ENCODE results near the gene ABCB10. TPM values are rescaled to one million over a fixed set of nuclear protein-coding genes. Genes with fewer than 3 reads are reported as not detected.

The ABCB10 gene
- total RNA-seq, 6 donors from 2014 or later, result 11.1 to 21.3 (median 17.7) TPM

DNA sequence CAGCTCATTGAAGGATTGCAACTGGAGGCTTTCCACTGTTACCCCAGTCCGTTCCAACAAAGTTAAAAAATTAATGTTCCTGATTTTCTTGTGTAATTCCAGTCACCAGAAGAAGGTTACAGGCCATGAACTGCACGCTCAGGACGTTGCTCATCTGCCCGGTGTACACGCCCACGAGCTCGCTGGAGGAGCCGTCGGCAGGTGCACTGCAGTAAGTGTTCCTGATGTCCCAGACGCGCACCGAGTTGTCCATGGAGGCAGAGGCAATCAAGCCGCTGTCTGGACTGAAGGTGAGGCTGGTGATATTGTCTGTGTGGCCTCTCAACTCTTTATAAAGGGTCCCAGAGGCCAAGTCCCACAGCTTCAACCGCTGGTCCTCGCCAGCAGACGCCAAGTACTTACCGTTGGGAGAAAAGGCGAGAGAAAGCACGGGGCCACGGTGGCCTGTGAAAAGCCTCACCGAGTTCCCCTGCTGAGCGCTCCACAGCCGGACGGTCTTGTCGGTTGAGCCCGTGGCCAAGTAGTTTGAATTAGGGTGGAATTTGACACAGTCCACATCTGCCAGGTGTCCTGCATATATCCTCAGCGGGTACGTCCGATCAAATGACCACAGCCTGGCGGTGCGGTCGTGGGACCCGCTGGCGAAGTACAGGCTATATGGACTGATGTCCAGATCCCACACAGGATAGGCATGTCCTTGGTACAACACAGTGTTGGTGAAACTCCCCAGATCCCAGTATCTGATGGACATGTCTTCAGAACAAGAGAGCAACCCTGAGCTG, 35.9 kb upstream of the ABCB10 start:
- DNase-seq, result peak in 1 of 2 donors; percentile 54
- H3K27ac ChIP-seq, result no peak overlapping the region
- TF ChIP-seq POLR2A (IDR thresholded peaks at IDR 0.05) (no peak), CTCF (IDR thresholded peaks at IDR 0.05) (no peak), EP300 (IDR thresholded peaks at IDR 0.05) (no peak), POLR2AphosphoS5 (IDR thresholded peaks at IDR 0.05) (no peak)

DNA sequence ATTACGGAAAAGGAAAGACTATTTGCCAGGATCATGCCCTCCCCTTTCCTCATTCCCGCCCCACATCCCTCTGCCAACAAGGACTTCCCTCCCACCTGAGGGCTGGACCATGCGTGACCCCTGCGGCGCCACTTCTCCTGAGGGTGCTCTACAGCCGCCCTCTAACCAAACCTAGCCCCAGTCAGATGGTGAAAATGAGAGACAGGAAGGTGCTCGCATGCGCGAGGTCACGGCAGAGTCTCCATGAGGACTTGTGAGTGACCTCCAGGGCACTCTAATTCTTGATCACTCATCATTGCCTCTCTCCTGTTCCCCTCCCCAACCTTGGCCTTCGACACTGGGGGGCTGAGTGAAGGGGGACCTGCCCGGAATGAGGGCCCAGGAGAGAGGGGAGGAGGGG, 35.3 kb upstream of the ABCB10 start:
- Histone ChIP-seq H3K9me3 (no peaks in the 10 kb centered on the region), H3K4me1 (peaks cover 0 to 4% (median 3%) of the 10 kb centered on the region in 4 donors), H3K36me3 (peaks cover 0 to 31% (median 20%) of the 10 kb centered on the region in 4 donors), H3K27ac (no peak overlapping the region), H3K27me3 (no peaks in the 10 kb centered on the region), H3K4me3 (no peak overlapping the region)
- ATAC-seq (ENCODE audit: low FRiP score in 2 of 2), result no peak
- peak in 1 of 2 donors; percentile 36 for DNase-seq
- TF ChIP-seq CTCF (IDR thresholded peaks at IDR 0.05) (no peak), POLR2AphosphoS5 (IDR thresholded peaks at IDR 0.05) (no peak), POLR2A (IDR thresholded peaks at IDR 0.05) (no peak), EP300 (IDR thresholded peaks at IDR 0.05) (no peak)
- WGBS, 2 donors, result 91 to 95% methylated on average over 12 of the region's 12 CpGs

More for the DNA sequence above, 35.9 kb upstream of the ABCB10 start:
- no peaks in the 10 kb centered on the region for H3K27me3 ChIP-seq
- no peak for ATAC-seq (ENCODE audit: low FRiP score in 2 of 2)
- 95% methylated on average over 24 to 34 of the region's 34 CpGs for WGBS, 2 donors
- H3K4me3 ChIP-seq, result no peak overlapping the region
- H3K36me3 ChIP-seq, result peaks cover 0 to 31% (median 20%) of the 10 kb centered on the region in 4 donors
- peaks cover 3 to 4% (median 3%) of the 10 kb centered on the region in 4 donors for H3K4me1 ChIP-seq
- no peaks in the 10 kb centered on the region for H3K9me3 ChIP-seq

DNA sequence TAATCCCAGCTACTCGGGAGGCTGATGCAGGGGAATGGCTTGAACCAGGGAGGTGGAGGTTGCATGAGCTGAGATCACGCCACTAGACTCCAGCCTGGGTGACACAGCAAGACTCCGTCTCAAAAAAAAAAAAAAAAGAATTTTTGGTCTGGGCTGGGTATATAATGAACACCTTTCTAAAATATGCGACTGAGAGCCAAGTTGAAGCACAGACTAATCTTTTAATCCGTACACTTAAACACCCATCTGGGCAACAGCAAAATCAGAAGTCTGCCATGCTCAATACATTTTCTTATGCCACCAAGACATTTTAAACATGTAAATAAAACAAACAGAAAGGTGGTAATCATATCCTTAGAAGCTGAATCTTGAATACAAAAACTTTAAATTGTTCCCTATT, 31.6 kb upstream of the ABCB10 start:
- 95 to 98% methylated on average over 5 of the region's 5 CpGs for WGBS, 2 donors
- no peak for DNase-seq
- no peak for TF ChIP-seq POLR2AphosphoS5 (IDR thresholded peaks at IDR 0.05)
- no peak for TF ChIP-seq POLR2A (IDR thresholded peaks at IDR 0.05)
- no peak for TF ChIP-seq CTCF (IDR thresholded peaks at IDR 0.05)
- TF ChIP-seq EP300 (IDR thresholded peaks at IDR 0.05), result no peak

DNA sequence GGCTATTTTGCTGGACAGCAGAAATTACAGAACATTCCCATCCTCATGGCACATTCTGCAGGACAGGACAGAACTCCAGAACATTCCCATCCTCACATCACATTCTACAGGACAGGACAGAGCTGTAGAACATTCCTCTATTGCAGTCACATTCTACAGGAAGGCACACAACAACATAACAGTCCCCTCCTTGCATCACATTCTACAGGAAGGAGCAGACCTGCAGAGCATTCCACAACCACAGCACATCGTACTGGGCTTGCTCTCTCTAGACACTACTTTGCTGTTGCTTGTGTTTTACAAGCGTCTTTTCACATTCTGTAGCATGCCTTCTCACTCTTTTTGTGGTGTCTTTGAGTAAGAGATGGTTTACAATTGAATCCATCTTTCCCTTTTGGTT, 26.8 kb upstream of the ABCB10 start:
- DNase-seq (no peak), ATAC-seq (ENCODE audit: low FRiP score in 2 of 2) (no peak)
- Histone ChIP-seq H3K36me3 (no peaks in the 10 kb centered on the region), H3K4me3 (no peak overlapping the region), H3K27ac (no peak overlapping the region), H3K4me1 (peaks cover 4 to 12% (median 8%) of the 10 kb centered on the region in 4 donors), H3K27me3 (no peaks in the 10 kb centered on the region), H3K9me3 (no peaks in the 10 kb centered on the region)
- TF ChIP-seq POLR2AphosphoS5 (IDR thresholded peaks at IDR 0.05), result no peak
- no peak for TF ChIP-seq POLR2A (IDR thresholded peaks at IDR 0.05)
- no peak for TF ChIP-seq CTCF (IDR thresholded peaks at IDR 0.05)
- TF ChIP-seq EP300 (IDR thresholded peaks at IDR 0.05), result no peak
- WGBS, 2 donors, result 77 to 79% methylated on average over 2 of the region's 2 CpGs

More for the DNA sequence above, 31.6 kb upstream of the ABCB10 start:
- Histone ChIP-seq H3K27me3 (no peaks in the 10 kb centered on the region), H3K4me1 (no peaks in the 10 kb centered on the region), H3K9me3 (no peaks in the 10 kb centered on the region), H3K4me3 (no peak overlapping the region), H3K27ac (no peak overlapping the region), H3K36me3 (peaks cover 0 to 31% (median 20%) of the 10 kb centered on the region in 4 donors)
- ATAC-seq (ENCODE audit: low FRiP score in 2 of 2), result no peak
